Cardiac fibroblast (primary cell): ENCODE data around the gene KCNE4.

Experiments
- DNase-seq, 2 donors: peaks; one replicate each; pipeline versions ENCODE4 v3.0.0 to v3.0.0-alpha.2; 2010; ENCODE audit warnings: low read depth in 2 of 2
- H3K4me3 ChIP-seq, 2 donors: replicated peaks in 1 of 2; 1 replicate in 1 of 2; 2 replicates in 1 of 2; pipeline ENCODE4 v1.5.1; 2011; ENCODE audit warnings: low read depth in 2 of 2, low read length in 2 of 2, mild to moderate bottlenecking in 2 of 2, moderate library complexity in 1 of 2
- CTCF ChIP-seq: IDR thresholded peaks from one replicate; pipeline ENCODE4 v1.5.1; 2011; ENCODE audit warnings: low read depth, mild to moderate bottlenecking, low read length, inconsistent platforms

The KCNE4 gene

DNA sequence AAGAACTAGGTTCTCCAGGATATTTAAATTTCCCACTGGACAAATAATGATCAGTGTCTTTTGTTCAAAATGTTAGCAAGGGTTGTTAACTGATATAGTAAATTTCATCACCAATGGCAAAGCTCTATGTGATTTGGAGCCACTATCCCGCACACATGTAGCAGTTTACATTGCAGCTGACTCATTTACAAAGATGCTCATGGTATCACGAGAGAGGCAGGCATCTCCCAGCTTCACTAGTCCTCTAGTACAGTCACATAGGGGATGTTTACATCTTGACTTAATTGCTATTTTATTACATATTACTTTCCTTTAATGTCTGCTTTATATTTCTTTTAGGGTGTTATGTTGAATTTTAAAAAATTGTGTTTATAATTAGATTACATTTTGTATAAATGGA, 30.7 kb downstream of the KCNE4 start:
- TF ChIP-seq CTCF, result no peak
- no peak for DNase-seq

GRCh38 chr2:223083402-223084070, 31.5 kb downstream of the KCNE4 start:
- H3K4me3 ChIP-seq, result no peak overlapping the region
- DNase-seq, result no peak
- TF ChIP-seq CTCF, result no peak

More for the DNA sequence above, 30.7 kb downstream of the KCNE4 start:
- H3K4me3 ChIP-seq, result no peak overlapping the region

DNA sequence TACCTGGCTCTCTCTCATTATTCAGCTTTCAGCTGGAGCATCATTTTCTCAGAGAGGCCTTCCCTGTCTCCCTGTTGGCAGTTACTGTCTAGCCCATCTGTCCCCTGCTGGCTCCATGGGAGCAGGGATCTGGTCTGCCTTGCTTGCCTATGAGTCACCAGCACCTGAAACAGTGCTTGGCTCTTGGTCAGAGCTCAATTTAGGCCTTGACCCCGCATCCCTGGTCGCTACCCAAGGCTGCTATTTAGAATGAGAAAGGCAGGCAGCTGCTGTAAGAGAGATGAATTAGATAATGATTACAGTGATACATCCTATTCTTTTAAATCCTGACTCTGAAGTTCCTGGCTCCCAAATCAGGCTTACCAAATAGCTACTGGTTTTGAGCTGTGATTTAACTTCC, 32.9 kb downstream of the KCNE4 start:
- no peak for TF ChIP-seq CTCF
- DNase-seq, result no peak
- no peak overlapping the region for H3K4me3 ChIP-seq

GRCh38 chr2:223086370-223086981, 34.5 kb downstream of the KCNE4 start:
- DNase-seq, result no peak
- no peak for TF ChIP-seq CTCF
- no peak overlapping the region for H3K4me3 ChIP-seq

- TF ChIP-seq CTCF, result no peak
These were observed 35.5 kb downstream of the KCNE4 start for GRCh38 chr2:223087466-223087865.

DNA sequence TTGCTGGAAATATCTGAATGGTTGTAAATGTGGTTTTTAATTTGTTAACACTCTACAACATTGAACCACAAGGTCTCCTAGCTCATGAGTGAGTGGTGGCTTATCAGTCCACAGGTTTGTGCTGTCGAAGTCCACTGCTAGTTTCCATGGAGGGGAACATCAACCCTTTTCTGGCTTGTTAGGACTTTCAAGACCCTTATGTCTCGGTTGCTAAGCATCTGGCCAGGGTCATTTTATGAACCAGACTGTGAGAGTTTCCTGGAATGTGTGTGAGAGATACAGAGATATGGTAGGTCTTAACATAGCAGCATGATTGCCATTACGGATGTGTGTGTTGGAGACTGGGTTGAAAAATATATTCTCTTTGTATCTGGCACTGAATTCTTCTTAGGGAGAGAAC, 36.9 kb downstream of the KCNE4 start:
- H3K4me3 ChIP-seq, result no peak overlapping the region
- no peak for TF ChIP-seq CTCF
- DNase-seq, result no peak

More at GRCh38 chr2:223087466-223087865, 35.5 kb downstream of the KCNE4 start:
- no peak for DNase-seq
- H3K4me3 ChIP-seq, result no peak overlapping the region

GRCh38 chr2:223090039-223090438, 38.0 kb downstream of the KCNE4 start:
- H3K4me3 ChIP-seq, result no peak overlapping the region
- no peak for DNase-seq
- no peak for TF ChIP-seq CTCF
